ENCODE measurements around the gene PARN. TPM values are rescaled to one million over a fixed set of nuclear protein-coding genes. Genes with fewer than 3 reads are reported as not detected.
A peak's percentile ranks its signal among the peaks of the same experiment; 100 is the strongest.

The PARN gene
- total RNA-seq, 1 experiment from 2014 or later = 56.2 TPM

GRCh38 chr16:14497245-14498082 is 132.6 kb downstream of the PARN start:
- H2BK12ac ChIP-seq (ENCODE audit: insufficient read length, low read depth, low read length) = no peak overlapping the region
- H3K79me1 ChIP-seq (ENCODE audit: insufficient read depth, low read depth, low read length, poor library complexity, severe bottlenecking) = no peaks in the 10 kb centered on the region
- Mint-ChIP-seq H3K4me3 (no peak overlapping the region), H3K27me3 (ENCODE audit: low read depth) (no peaks in the 10 kb centered on the region; the same call in 1 of the 2 replicates), H3K36me3 (ENCODE audit: insufficient read depth in 1 of 3, low read depth in 3 of 3) (peaks cover 0 to 8% (median 0%) of the 10 kb centered on the region in 3 experiments; a peak in 1 of 7 replicates), H3K9me3 (no peaks in the 10 kb centered on the region), H3K4me1 (peaks cover 56 to 60% of the 10 kb centered on the region in 2 experiments), H3K27ac (peak overlapping the region in 1 of 3 experiments; percentile 1; a peak in 1 of 7 replicates)
- no peak overlapping the region for H3K9ac ChIP-seq (ENCODE audit: extremely low read depth, insufficient read length, low read length)
- H3K56ac ChIP-seq (ENCODE audit: insufficient read length, low read depth, low read length) = no peak overlapping the region
- no peak overlapping the region for H2BK15ac ChIP-seq (ENCODE audit: low read depth, low read length)
- no peaks in the 10 kb centered on the region for H3K23me2 ChIP-seq (ENCODE audit: insufficient read length, low read depth, low read length, poor library complexity, severe bottlenecking)
- H4K20me1 ChIP-seq (ENCODE audit: control insufficient read depth, insufficient read depth, insufficient read length) = no peaks in the 10 kb centered on the region
- no peak overlapping the region for H2BK20ac ChIP-seq (ENCODE audit: low read depth, low read length, poor library complexity, severe bottlenecking)
- no peak overlapping the region for H3K4ac ChIP-seq (ENCODE audit: low read depth, low read length)
- TF ChIP-seq CTCF (conservative IDR thresholded peaks at IDR 0.05) = no peak
- H3K14ac ChIP-seq (ENCODE audit: insufficient read depth, low read length) = no peak overlapping the region
- H2BK120ac ChIP-seq (ENCODE audit: low read depth, low read length, poor library complexity, severe bottlenecking) = no peak overlapping the region
- H3K18ac ChIP-seq (ENCODE audit: insufficient read length, low read depth, low read length) = no peak overlapping the region
- no peak for DNase-seq
- peaks cover 7% of the 10 kb centered on the region for H3K4me1 ChIP-seq (ENCODE audit: insufficient read depth, low read length)
- H4K91ac ChIP-seq (ENCODE audit: insufficient read length, low read depth, low read length) = no peak overlapping the region
- no peak overlapping the region for H3K4me2 ChIP-seq (ENCODE audit: insufficient read depth, insufficient read length, low read length)
- no peak overlapping the region for H4K5ac ChIP-seq (ENCODE audit: insufficient read length, low read depth, low read length)
- no peak overlapping the region for H3T11ph ChIP-seq (ENCODE audit: low read length)
- H2AK5ac ChIP-seq (ENCODE audit: insufficient read length, low read length) = no peak overlapping the region
- H4K8ac ChIP-seq (replicated peaks; ENCODE audit: insufficient read length, low read depth, low read length) = no peak overlapping the region
- WGBS (ENCODE audit: extremely low coverage, insufficient read length, low lambda C conversion rate) = no CpG with 5 or more reads among the region's 7 CpGs
- H3K27me3 ChIP-seq (ENCODE audit: insufficient read depth, low read length) = no peaks in the 10 kb centered on the region
- no peak overlapping the region for H3K27ac ChIP-seq (ENCODE audit: insufficient read length, low read depth, low read length)
- H2AFZ ChIP-seq (ENCODE audit: low read length) = no peak overlapping the region
- no peak overlapping the region for H2BK5ac ChIP-seq (ENCODE audit: insufficient read length, low read length)
- no peaks in the 10 kb centered on the region for H3K9me3 ChIP-seq (ENCODE audit: control insufficient read depth, low read depth, low read length)
- H3K23ac ChIP-seq (ENCODE audit: insufficient read length, low read depth, low read length) = no peak overlapping the region
- H3K79me2 ChIP-seq (ENCODE audit: insufficient read depth, low read length) = no peaks in the 10 kb centered on the region
